GM18873 (cell line): Measurements from ENCODE around the gene LRRC39.

Experiments
- ATAC-seq: cut with Tn5 transposase; IDR thresholded peaks from one replicate; pipeline ENCODE4 v1.9.1; 2021; ENCODE audit warnings: mild to moderate bottlenecking, moderate library complexity, moderate number of reproducible peaks; ENCODE audit not compliant: unreplicated experiment, low FRiP score

Gene LRRC39

DNA sequence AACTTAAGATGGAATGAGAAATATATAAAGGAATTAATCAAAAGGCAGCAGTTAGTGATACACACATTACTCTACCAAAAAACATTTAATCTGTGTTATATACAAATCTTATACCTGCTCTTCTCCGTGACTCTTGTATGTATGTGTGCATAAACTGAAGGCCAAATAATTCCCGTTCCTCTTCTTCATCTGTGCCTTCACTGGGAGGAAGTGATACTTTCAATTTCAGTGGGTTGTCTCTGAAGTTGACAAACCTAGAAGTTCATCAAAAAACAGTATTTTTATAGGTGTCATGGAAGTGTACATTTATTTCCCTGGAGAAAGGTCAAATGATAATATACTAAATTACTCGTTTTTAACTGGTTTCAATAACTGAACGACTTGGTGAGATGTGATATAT, 25.8 kb downstream of the LRRC39 start:
- peak; percentile 56 for ATAC-seq

DNA sequence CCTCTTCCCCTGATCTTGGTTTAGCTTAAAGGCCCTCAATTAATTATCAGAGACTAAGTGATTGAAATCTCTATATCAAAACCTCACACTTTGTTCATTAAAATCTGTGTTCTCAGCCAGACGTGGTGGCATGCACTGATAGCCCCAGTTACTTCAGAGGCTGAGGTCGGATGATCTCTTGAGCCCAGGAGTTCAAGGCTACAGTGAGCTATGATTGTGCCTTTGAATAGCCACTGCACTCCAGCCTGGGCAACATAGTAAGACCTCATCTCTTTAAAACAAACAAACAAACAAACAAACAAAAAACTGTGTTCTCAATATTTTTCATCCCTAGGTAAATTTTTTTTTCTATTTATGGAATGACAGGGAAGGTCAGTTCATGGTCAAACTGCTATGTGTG, 26.4 kb downstream of the LRRC39 start:
- no peak for ATAC-seq

DNA sequence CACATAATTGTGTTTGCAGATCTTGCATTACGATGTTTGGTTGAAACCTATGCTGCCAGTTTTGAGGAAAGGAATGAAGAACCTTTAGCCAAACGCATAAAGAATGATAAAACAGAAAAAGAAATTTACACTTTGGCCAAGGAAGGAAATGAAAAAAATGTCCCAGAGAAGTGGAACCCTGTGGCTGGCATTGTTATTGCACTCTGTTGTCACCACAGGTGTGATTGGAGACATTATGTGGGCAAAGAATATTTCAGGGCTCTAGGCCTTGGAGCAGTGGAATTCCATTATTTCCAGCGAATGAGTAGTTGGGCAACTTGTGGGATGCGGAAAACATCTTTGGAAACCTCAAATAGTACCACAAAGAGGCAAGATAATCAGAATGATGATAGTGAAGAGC, 30.2 kb downstream of the LRRC39 start:
- no peak for ATAC-seq

DNA sequence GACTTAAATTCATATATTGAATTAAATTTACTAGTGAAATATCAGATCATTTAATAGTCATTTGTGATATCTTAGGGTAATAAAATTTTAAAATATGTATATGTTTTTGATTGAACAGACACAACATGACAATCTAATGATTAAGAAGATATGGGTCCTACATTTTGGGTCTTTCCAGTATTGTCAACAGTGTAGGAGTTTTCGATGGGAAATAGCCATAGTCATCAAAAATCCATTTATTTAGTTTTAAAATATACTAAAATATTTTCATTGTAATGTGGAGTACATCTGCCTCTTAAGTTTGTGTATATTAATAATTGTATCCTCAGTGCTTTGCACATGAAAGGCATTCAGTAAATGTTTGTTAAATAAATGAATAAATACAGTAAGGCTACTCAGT, 31.1 kb downstream of the LRRC39 start:
- ATAC-seq, result no peak

DNA sequence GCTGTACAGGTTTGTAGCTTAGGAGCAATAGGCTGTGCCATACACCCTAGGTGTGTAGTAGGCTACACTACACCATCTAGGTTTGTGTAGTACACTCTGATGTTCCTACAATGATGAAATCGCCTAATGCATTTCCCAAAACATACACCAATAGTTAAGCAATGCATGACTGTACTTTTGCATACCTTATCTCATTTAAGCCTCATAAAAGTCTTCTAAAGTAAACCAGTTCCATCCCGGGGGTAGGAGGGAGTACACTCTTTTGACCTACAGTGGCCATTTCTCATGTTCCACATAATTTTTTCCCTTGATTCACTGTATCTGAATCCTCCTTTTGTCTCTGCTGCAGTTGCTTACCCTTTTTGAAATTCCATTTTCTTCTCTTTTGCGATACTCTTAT, 32.9 kb downstream of the LRRC39 start:
- ATAC-seq, result no peak

DNA sequence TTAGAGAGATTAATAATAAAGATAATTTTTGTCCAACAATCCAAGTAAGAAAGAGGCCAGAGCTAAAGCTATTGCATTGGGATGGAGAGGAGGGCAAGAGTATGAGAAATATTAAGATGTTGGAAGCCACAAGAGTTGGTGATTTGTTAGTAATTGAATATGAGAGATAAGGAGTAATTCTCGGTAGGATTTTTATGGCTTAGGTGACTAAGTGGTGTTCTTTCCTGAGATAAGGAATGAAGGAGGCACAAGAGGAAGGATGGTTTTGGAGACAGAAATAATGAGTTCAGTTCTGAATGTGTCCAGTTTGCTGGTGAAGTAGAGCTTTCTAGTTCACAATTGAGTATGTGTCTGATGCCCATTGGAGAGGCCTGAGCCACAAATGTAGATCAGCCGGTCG, 35.7 kb downstream of the LRRC39 start:
- no peak for ATAC-seq

DNA sequence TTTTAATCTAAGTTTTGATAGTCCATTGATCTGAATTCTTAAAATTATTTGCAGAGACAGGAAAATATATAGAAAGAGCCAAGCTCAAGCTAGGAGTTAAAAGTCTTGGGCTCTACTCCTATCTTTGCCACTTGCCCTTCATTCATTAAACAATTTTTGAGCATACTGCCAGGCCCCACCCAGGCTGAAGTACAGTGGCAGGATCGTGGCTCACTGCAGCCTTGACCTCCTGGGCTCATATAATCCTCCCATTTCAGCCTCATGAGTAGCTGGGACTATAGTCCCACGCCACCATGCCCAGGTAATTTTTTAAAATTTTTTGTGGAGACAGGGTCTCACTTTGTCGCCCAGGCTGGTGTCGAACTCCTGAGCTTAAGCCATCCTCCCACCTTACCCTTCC, 36.9 kb downstream of the LRRC39 start:
- ATAC-seq, result no peak

DNA sequence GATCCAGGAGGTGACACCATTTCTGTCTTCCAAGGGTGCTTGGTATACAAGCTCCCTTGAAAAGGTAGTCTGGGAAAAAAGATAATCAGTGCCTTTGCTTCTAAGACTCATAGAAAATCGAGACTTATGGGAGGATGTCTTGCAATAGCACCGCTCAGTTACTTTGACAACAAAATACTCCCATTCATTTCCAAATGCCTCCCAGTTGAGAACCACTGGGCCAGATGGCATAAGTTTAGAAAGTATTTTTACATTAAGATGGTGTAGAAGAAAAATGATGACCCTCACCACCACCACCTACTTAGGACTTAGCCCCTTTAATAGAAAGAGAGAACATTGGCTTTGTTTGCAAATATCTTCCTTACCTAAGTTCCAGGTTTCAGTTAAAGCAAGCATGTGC, 40.5 kb downstream of the LRRC39 start:
- no peak for ATAC-seq

DNA sequence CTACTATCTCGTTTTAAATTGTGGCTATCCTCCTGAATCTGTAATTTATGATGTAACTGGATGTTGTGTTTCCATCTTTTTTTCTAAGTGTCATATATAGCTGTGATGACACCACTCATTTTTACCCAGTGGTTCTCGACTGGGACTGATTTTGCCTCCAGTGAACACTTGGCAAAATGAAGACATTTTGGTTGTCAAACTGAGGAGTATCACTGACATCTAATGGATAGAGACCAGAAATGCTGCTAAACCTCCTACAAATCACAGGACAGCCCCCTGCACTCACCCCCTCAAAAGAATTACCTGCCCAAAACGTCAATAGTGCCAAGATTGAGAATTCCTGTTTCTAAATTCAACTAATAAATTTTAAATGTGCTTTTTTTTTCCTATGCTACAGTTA, 43.2 kb downstream of the LRRC39 start:
- no peak for ATAC-seq

DNA sequence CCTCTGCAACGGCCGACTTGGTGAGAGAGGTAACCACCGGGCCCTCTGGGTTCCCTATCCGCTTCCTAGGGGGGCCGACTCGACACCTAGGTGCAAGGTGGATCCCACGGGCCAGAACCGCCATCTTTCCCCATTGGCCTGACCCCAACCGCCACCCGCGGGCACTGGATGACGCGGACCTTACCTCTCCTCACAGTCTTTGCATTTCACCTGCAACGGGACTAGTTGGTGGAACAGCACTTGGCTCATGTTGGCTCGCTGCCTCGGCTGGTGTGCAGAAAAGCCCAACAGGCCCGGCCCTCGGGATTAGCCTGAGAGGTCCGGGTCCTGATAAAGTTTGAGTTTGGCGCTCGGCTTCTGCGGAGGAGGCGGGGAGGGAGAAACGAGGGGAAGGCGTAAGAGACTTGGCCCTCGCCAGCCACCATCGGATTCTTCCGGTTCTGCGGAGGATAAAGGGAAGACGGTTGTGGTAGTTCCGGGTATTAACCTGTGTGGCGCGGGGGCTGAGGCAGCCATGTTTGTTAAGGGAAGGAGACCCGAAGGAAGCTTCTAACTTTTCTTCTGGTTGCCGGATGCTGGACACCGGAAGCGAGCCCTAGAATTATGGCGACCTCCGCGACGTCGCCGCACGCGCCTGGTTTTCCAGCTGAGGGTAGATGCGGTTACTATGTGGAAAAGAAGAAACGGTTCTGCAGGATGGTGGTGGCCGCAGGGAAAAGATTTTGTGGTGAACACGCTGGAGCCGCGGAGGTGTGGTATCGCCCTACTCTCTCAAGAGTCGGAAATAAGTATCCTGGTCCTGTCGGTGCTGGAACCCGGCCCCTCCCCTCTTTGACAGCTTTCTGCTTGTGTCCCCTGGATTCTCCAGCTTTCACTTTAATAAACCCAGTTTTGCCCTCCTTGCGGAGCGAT, 45.2 kb downstream of the LRRC39 start, which contains the start of the genes SASS6 and TRMT13:
Gene SASS6, minus strand, starts transcription at position 365 of the 912 bp plus-strand sequence. Its CDS starts 116 bp downstream, at position 249.
Gene TRMT13, plus strand, starts transcription at position 598 of the 912 bp plus-strand sequence. Its CDS starts 6 bp downstream, at position 604.
- ATAC-seq, result peak; percentile 92

DNA sequence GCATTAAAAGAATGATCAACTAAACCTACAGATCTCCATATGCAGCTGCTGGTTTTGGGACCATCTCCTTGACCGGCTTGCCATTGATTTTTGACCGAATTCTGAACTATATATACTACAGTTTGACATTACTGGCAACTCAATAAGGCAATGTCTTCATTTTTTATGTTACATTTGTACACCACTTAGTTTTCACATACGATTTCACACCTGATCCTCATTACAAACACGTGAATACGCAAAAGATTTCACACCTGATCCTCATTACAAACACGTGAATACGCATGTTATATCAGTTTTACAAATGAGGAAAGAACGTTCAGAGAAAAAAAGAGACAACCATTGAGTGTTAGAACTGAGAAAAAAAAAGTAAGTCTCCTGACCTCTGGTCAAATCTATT, 46.4 kb downstream of the LRRC39 start:
- no peak for ATAC-seq

DNA sequence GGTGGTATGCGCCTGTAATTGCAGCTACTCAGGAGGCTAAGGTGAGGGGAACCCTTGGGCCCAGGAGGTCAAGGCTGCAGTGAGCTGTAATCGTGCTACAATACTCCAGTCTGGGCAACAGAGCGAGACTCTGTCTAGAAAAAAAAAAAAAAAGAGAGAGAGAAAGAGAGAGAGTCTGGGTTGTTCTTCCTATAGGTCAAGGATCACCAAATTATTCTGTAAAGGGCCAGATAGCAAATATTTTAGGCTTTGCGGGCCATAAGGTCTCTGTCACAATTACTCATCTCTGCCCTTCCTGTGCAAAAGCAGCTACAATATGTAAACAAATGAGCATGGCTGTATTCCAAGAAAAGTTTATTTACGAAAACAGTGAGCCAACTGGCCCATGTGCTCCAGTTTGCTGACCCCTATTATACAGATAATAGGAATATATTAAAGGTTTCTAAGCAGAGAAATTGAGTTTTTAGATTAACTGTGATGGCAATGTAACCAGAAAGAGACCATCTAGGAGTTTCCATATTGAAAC, 47.4 kb downstream of the LRRC39 start:
- no peak for ATAC-seq

DNA sequence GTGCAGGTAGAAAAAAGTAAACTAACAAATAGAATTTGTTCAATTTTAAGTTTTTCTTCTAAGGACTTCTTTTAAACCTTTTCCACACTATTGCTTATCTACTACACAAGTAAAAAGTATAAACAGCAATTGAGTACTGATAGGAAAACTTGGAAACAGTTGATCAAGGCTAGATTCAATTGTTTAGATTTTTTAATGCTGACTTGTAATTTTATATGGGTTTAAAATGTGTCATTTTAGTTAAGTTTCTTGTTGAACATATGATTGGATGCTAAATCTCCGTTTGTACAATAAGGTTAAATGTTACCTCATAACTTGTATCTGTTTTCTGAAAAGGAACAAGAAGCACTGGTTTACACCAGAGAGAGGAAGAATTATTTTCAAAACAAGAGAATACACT, 50.8 kb downstream of the LRRC39 start:
- no peak for ATAC-seq

DNA sequence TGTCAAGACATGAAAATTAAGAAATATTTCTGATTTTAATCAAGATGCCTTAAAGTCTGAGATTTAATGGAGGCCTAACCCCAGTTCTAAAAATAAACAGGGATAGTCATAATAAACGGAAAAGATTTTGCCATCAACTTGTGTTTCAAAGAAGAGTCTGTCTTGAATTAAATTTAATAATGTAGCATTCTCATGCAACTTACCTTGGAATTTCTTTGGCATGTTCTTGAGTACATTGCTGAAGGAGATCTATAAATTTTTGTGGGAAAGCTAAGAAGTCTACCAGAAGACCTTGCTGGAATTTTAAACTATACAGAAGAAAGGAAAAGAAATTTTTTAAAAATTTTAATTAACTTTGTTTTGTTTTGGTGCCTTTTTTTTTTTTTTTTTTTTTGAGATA, 55.9 kb downstream of the LRRC39 start:
- ATAC-seq, result no peak

DNA sequence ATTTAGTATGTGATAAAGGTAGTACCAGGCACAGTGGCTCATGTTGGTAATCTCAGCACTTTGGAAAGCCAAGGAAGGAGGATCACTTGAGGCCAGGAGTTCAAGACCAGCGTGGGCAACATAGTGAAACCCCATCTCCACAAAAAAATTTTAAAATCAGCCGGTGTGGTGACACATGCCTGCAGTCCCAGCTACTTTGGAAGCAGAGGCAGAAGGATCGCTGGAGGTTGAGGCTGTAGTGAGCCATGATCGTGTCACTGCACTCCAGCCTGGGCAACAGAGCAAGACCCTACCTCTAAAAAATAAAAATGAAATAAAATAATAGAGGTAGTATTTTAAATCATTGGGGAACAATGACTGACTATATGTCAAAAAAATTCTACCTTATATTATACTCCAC, 62.5 kb downstream of the LRRC39 start:
- no peak for ATAC-seq

DNA sequence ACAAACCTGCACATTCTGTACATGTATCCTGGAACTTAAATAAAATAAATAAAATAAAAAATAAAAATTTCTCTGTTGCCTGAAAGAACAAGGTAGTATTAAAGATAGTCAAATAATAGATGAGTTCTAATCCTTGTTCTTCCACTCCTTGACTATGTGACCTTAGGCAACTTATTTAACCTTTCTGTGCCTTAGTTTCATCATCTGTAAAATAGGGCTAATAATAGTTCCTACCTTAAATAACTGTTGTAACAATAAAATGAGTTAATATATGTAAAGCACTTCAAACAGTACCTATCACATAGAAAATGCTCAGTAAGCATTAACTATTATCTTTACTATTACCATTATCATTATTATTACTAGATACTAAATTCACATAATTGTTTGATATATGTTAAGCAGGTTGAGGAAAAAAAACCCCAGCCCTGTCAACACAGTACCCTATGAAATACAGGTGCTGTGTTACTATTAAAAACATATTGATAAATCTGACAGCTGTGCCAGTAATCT, 68.4 kb downstream of the LRRC39 start:
- ATAC-seq, result no peak

DNA sequence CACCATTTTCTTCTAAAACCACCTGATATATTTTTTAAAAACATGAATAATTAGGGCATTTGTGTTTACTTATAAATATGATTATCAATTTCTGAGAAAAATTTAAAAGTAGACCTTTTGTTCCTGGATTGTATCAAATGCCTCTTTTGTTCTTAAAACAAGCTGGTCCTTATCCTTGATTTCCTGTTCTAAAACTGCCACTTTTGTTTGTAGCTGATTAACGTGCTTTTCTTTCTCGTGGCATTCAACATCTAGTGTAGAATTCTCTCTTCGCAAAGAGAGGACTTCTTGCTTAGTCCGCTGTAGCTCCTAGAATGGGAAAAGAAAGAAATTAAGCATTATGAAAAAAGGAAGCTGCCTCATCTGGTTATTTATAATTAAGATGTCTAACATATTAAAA, 70.4 kb downstream of the LRRC39 start:
- no peak for ATAC-seq

DNA sequence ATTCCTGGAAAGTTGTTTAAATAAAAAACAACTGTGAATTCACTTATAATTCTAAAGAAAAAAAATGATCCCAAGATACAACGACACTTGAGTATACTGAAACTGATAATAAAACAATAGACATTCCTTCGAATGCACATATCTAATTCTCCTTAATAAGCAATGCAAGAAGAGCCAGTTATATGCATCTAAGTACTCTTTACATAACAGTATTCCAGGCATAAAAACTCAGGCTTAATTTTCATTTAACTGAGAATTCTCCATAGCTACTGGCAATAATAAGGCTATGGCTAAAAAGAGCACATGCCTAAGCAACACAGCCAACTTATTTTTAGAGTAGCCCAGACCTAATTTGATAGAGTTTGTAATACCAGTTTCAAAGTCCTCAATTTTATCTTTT, 76.5 kb downstream of the LRRC39 start:
- no peak for ATAC-seq

DNA sequence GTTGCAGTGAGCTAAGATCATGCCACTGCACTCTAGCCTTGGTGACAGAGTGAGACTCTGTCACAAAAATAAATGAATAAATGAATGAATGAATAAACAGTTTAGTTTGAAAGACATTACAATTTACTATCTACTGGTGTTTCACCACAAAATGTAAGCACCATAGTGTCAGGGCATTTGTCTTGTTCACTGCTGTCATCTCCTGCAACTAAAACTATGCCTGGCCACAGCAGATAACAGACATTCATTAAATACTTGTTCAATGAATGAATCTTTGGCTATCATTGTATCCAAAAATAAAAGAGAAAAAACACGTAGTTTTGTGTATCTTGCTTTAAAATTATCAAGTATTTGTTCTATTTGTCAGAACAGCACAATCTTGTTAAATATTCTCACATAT, 77.9 kb downstream of the LRRC39 start:
- no peak for ATAC-seq
